ENCODE results near the gene TAF3. TPM values are rescaled to one million over a fixed set of nuclear protein-coding genes. Genes with fewer than 3 reads are reported as not detected.

TAF3 gene
- polyA plus RNA-seq, 1 donor, result 12.1 TPM

DNA sequence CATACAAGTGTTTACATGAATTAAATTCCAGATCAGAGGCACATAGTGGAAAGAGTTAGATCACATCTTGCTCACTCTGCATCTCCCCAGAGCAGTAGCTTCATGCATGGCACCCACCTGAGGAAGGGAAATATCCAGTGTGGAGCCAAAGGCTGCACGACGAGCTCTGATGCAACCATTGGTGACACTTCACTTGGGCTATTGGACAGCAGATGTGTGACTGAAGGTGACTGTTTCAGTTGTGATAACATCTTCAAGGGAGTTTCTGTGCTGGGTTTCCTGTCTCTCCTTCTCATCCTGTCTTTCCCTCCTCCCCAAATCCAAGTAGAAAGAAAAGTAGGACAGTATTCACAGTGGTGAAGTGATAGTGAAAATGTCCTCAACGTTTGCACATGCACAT is 115.0 kb downstream of the TAF3 start:
- DNase-seq, result no peak

DNA sequence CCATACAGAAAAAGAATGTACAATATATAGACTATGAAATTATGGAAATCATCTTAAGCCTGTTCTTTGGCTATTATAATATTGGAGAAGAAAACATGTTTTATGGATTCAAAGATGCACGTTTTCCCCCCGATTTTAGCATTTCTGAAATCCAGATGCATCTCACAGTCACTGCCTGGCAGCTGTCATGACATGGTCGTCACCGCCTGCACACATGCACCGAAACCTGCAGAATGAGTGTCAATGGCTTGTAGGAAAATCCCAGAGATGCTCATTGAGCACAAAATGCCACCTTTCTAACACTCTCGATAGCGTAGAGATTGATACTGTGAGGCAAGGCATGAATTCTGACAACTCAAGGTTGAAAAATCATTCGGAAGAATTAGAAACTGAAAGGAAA is 115.5 kb downstream of the TAF3 start:
- no peak for DNase-seq

DNA sequence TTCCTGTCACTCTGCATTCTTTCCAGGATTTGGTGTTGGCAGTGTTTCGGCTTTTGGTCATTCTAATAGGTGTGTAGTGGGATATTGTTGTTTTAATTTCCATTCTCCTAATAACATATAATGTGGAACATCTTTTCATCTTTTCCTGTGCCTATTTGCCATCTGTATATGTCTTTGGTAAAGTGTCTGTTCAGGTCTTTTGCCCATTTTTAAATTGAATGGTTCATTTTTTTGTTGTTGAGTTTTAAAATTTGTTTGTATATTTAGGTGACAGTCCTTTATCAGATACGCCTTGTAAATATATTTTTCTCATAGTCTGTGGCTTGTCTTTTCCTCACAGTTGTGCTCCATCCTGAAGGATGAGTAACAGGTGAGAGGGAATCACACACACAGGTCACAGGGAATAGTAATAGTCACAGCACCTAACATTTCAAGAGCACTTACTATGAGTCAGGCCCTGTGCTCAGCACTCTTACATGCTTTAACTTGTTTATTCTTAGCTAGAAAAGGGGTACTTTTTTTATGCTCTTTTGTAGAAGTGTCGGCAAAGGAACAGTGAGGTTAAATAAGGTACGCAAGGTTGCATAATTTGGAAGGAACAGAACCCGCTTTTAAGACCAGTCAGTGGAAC is 119.1 kb downstream of the TAF3 start:
- DNase-seq, result no peak

DNA sequence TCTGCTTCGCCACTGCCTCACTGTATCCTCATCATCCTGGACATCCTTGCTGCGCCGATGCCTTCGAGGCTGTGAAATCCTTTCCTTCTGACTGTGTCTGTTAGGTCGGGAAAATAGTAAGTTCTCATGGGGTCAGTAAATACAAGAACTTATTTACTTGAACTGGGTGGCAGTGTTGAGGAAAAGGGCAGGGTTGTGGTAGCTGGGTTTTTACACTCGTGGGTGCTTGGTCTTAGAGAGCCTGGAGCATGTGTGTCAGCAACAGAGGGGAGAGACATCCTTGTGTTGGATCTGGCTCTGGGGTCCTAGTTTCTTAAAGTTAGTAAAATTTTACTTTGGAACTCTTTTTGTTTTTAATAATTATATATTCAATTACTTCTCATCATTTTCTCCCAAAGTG is 123.3 kb downstream of the TAF3 start:
- DNase-seq, result no peak

DNA sequence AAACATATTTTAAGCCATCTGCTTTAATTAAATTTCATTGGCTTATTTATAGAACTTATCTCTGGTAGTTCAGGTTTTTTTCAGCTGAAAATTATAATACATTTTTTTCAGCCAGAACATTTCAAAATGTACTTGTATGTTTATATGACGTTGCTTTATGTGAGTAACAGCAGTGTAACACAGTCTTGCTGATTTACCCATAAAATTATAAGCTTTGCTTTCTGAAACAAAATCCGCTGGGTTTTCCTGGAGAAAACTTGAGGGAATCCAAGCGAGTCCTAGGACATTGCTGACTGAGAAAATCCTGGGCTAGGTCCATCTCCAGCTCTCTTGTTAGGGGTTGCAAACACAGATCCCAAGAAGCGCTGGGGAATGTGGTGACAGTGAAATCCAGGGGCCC is 124.0 kb downstream of the TAF3 start:
- no peak for DNase-seq

DNA sequence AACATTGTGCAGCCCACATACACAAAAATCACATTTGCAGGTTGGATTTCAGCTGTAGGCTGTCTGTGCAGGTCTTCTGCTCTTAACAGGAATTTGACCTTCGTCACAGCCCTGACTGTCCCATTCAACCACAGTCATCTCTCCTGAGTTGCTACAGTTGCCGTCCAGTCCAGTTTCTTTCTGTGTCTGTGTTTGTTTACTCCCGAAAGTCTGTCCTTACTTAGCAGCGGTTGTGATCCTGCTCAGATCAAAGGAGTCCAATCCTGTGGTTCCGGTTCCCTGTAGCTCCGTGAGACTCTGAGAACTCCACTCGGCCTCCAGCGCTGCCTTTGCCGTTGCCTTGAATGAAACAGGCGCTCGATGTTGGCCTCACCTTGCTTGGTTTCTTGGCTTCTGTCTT is 124.6 kb downstream of the TAF3 start:
- no peak for DNase-seq

DNA sequence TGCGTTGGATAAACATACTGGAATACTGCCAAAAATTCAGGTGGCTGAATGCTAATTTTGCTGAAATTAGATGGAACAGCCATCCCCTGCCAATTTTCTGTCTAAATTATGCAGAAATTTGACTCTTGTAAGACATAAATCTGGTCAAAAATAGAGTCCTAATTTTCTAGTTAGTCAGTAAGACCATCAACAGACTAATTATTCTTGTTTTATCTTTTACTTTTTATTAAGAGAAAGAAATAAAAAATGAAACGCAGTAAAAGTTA is 125.8 kb downstream of the TAF3 start:
- no peak for DNase-seq

DNA sequence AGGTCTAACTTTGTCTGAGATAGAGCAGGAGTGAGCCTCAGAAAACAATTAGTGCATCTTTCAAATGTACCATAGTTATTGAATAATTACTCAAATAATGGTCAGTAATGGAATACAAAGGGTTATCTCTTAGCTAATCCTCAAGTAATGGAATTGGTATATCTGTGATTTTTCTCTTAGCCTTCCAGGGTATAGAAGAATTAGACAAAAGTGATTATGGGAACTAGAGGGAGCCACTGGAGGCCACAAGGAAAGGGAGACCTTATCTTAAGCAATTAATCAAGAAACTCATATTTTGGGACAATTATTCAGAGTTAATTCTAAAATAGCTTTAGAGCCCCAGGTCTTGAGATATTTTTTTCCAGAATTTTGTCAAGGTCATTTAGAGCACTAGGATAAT is 126.2 kb downstream of the TAF3 start:
- no peak for DNase-seq

DNA sequence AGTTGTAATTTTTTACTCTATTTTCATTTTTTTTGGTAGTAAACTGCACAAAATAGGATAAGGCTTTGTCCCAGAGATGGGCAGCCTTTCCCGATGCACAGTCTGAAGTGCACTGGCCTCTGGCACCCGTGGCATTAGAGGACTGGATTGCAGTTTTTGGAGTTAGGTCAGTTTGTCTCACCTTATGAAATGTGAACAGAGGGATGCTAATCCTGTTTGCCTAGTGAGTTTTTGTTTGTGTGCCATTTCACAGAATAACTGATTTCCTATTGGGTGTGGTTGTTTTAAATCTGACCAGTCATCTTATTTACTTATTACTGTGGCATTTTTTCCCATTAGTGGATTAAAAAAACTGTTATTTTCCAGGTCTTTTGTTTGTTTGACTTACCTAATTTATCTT is 126.7 kb downstream of the TAF3 start:
- no peak for DNase-seq

DNA sequence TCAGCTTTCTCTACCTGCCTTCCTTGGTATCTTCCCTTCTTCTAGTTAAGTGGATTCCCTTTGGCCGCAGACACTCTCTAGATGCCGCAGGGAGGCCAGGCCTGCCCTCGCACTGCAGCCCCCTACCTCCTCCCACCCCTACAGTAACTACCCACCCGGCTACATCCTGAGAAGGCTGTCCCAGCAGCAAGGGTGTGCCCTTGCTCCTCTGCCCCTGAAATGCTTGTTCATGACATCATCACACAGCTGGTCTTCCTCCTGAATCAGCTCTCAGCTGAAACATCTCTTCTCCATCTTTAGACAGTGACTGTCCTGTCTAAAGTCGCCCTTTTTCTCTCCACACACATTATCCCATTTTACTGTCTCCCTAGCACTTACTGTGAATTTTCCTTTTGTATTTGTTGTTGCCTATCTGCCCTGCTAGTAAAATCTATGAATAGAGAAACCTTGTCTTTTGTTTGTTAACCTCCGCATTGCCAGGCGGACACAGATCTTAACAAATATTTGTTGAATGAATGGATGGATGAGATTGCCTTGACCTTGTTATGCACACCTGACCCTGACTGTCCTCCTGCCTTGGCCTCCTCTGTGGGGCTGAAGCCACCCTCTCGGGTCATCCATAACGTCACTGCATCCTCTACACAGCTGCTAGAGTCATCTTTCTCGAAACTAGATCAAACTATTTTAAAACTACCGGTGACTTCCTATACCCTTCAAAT is 127.3 kb downstream of the TAF3 start:
- DNase-seq, result no peak

DNA sequence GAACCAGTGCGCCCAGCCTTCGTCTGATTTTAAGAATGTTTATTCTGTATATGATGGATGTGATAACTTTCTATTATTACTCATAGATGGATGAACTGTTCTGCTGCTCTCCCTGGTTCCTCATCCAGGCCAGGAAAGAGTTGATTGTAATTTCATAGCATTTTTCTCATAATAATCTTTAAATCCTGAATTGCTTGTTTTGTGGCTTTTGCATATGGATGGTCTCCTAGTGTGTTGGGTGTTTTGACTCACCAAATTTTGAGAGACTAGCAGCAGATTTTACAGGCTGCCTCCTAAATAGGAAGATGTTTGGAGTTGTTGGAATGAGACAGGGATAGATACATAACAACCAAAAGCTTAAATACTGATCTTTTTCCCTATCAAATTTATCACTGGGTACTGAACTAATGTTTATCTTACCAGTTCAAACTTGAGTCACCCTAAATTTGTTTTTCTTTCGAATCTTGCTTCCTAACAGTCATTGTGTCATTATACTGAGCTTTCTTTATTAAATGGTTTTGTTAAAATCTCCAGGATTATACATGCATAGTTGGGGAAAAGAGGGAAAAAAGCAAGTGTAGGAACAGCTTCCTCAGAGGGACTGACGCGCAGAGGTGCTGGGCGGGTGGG is 130.2 kb downstream of the TAF3 start:
- no peak for DNase-seq

DNA sequence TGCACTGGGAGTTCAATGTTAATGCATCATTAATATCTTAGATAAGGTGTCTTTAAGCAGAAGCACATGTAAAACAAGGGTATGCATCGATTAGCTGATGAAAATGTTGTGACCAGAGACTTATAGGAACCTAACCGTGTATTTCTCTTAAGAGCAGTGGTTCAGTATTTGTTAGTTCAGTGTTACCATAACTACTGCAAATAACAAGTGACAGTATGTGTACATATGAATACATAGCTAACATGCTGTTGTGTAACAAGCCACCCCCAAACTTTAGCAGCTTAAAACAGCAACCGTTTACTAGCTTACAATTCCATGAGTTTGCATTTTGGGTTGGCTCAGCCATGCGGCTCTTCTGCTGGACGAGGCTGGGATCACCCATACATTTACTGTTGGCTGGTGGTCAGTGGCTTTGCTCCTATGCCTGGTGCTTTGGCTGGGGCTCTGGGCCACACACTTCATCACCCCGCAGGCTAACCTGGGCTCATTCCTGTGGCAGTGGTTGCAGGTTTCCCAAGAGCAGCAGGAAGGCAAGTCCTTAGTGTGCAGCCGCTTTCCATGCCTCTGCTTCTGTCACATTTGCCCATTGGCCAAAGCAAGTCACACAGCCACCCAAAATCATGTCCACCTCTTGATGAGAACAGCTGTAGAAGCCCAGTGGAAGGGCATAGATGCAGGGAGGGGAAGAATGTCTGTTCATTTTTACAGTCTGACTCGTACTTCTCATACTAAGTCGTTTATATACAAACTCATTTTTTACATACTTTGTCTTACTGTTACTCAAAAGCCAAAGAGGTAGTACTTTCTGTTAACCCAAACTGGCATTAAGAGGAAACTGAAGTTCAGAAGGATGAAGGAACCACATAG is 132.9 kb downstream of the TAF3 start:
- no peak for DNase-seq

DNA sequence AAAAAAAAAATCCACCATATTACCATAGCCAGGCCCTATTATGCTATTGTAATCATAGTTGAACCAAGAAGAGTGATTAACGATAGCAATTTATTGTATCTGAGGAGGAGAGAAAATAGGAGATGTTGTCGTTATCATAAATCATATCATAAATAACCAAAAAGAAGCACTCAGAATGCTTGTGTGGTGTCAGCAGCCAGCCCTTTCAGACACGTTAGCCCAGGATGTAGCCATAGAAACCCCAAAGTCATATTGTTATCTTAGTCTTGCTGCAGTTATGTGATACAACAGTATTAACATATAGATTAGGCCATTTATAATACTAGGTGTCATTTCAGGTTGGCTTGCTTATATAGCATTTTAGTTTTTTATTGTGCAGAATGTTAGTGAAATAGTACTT is 134.0 kb downstream of the TAF3 start:
- DNase-seq, result no peak

DNA sequence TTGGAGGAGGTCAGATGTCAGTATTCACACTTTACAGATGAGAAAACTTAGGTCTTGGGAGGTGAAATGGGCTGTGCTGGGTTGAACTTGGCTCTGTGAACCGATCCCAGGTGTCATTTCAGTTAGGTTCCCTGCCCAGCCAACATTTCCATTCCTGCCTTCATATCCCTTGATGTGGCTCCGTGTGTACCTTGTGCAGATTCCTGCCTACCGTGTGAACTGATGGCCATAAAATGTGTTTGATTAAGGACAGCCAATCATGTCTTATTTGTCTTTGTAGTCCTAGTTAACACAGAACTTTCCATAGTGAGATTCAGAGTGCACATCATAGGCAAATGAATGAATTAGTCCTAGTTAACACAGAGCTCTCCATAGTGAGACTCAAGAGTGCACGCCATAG is 135.1 kb downstream of the TAF3 start:
- DNase-seq, result no peak

DNA sequence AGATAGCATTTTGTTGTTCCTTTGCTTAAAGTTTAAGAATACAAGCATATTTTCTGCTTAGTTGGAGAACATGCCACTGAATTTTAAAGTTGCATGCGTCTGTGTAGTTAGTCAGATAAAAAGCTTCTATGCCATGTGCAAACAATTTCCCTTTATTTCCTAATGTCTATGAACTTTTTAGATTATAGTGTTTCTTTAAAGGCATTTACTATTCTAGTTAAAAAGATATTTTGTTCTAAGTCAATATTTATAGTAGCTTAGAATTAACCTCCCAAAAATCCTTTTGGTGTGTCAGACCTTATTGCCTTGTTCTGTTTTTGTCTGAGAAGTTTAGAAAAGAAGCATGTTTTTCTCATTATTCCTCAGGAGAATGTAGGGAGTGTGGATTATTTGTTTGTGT is 137.1 kb downstream of the TAF3 start:
- no peak for DNase-seq

DNA sequence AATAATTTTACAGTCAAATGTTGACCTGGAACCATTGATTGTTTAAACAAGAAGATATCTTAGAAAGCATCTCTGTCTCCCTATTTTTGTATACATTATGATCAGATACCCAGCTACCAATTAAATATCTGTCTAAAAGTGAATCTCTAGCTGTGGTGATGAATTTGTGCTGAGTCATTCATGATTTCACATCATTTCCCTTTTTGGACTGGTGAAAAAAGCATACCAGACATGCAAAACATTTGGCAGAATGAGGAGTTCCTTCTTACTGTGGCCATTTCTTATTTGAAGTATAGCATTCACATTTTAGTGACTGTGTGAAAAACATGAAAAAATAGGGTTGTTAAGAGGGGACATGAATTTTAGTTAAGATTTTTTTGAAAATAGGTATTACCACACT is 138.2 kb downstream of the TAF3 start:
- DNase-seq, result no peak

DNA sequence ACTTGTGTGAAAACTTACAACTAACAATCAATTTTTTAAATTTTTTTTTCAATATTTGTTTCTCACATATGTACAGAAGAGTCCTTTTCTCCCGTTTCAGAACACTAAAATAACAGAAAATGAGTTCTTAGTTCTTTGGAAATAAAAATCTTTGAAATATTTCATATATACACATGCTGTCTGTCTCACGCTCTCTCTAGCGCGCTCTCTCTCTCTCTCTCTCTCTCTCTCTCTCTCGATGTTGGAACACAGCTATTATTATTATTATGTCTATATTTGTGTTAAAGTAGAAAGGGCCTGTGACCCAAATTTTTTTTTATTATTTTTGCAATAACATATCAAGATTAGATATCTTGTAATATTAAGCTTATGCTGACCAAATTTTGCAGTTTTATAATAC is 139.3 kb downstream of the TAF3 start:
- no peak for DNase-seq

DNA sequence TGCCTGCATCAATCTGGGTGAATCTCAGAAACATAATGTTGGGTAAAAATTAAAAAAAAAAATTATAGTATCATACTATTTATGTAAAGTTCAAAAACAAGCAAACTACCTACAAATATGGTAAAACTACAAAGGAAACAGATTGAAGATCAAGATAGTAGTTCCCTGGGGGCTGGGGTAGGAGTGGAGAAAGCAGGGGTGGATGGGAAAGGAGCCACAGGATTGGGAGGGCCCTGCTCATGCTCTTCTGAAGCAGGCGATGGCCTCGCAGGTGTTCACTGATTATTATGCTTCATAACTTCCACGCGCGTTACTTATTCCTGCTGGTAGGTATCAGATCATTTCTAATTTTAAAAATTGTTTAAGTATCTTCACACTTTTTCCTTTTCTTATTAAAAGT is 140.1 kb downstream of the TAF3 start:
- DNase-seq, result no peak

DNA sequence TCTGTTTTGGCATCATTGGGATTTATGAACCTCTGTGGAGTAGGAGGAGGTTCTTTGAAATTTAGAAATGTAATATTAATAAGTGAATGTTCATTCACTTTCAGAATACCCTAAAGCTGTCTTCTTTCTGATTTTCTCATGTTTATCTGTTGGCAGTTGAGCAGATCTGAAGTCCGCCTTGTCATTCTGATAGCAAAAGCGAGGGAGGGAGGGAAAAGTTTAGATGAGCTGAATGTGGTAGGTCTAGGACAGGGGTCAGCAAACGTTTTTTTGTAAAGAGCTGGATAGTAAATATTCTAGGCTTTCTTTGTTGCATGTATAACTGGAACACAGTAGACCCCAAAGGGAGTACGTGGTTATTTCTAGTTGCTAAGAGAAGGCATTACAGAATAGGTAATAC is 141.8 kb downstream of the TAF3 start:
- DNase-seq, result no peak

DNA sequence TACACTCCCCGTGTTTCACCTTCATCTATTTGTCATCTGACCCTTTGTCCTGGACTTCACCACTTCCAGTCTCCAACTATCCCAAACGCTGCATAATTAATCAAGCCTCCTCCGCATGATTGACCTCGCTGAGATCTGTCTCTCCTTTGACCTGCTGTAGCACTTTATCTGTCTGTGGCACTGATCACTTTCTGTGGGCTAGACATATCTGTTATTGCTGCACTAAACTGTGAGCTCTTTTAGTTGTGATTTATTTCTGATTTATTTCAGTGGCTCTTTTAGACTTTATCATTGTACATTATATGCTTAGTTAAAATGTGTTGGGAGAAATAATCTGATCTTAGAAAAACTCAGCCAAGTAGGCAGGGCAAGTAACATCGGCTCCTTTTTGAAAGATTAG is 144.3 kb downstream of the TAF3 start:
- DNase-seq, result no peak

DNA sequence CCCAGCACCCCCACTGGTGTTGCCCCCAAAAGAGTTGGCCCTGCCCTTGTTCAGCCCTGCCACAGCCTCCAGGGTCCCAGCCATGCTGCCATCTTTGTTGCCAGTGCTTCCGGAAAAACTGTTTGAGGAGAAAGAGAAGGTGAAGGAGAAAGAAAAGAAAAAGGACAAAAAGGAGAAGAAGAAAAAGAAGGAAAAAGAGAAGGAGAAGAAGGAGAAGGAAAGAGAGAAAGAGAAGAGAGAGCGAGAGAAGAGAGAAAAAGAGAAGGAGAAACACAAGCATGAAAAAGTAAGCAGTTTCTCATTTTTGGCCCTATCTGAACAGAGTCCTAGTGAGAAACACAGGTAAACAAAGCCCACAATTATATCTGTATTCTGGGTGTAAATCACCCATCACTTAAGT is 147.2 kb downstream of the TAF3 start:
- DNase-seq, result no peak

DNA sequence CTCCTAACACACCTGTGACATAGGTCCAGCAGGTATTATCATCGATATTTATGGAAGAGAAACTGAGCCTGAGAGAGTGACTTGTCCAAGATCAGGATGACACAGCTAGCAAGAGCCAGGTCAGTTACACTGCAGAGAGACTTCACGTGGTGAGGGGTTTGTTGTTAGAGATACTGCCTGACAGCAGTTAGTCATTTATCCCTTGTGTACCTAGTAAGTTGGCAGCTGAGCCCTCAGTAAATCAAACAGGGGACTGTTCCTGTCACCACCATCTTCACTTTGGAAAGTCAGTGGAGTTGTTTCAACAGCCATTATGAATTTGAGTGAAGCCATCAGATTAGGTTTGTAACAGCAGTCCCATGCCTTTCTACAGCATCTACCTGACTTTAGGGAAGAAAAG is 148.7 kb downstream of the TAF3 start:
- DNase-seq, result no peak

DNA sequence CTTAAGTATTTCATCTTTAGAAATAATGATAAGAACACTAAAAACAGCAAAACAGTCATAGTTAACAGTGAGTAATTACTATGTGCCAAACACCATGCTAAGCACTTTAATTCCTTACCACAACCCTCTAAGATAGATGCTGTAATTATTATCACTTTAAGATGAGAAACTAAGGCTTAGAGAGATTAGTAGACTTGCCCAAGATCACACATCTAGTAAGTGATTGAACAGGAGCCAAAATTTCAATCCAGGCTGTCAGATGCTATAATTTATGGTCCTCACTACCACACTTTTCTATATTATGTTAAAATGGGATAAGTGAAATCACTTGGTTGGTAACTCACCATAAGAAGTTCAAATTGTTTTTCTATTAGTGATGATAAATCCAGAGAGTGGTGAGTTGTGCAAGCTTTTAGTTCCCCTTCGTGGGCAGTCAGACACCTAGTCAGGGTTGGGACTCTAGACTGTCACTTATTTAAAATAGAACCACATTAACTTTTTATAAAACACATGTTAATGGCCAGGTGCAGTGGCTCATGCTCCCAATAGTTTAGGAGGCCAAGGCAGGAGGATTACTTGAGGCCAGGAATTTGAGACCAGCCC is 150.3 kb downstream of the TAF3 start:
- no peak for DNase-seq

Measured in left kidney (tissue), 2 donors.